Ascending aorta (tissue), 2 donors: ENCODE data around the gene S100B. TPM values are rescaled to one million over a fixed set of nuclear protein-coding genes. Genes with fewer than 3 reads are reported as not detected.

Experiments
- DNase-seq, 2 donors: peaks; one replicate each; pipeline ENCODE4 v3.0.0-alpha.2; 2019; ENCODE audit warnings: low spot score in 2 of 2
- H3K27ac ChIP-seq, 2 donors: fragments of 200-600 bp; sonication (generic); one replicate each; pipeline ENCODE4 v1.5.1; 2016 to 2017; ENCODE audit warnings: mild to moderate bottlenecking in 1 of 2
- H3K27me3 ChIP-seq: fragments of 200-600 bp; sonication (generic); one replicate; pipeline ENCODE4 v1.5.1; 2017
- H3K36me3 ChIP-seq, 2 donors: fragments of 200-600 bp; sonication (generic); one replicate each; pipeline ENCODE4 v1.5.1; 2016
- H3K4me1 ChIP-seq, 2 donors: fragments of 200-600 bp; sonication (generic); one replicate each; pipeline ENCODE4 v1.5.1; 2016 to 2017; ENCODE audit warnings: mild to moderate bottlenecking in 1 of 2
- H3K4me3 ChIP-seq, 2 donors: fragments of 200-600 bp; sonication (generic); one replicate each; pipeline ENCODE4 v1.5.1; 2016 to 2017; ENCODE audit warnings: mild to moderate bottlenecking in 1 of 2
- H3K9me3 ChIP-seq, 2 donors: fragments of 200-600 bp; sonication (generic); one replicate each; pipeline ENCODE4 v1.5.1; 2016
- intact Hi-C: fragments of 100-400 bp; cut with DNase I; formaldehyde crosslinking; loops from one replicate; pipeline ENCODE4 v1.15.1; 2023
- total RNA-seq: library from RNA; depleted of rRNA; stranded (reverse); fragments of >200 nt; gene quantifications from one replicate; pipeline ENCODE4 v1.1.0, GENCODE V29; 2016
- TF ChIP-seq, protein P1 (sequence below), 3 experiments: fragments of 200-600 bp in 2 of 3; fragments of 450-650 bp in 1 of 3; sonication (generic) in 2 of 3; IDR thresholded peaks; one replicate each; pipeline ENCODE4 v1.5.1; 2016 to 2019; ENCODE audit warnings: antibody characterized with exemption in 3 of 3, mild to moderate bottlenecking in 1 of 3, moderate library complexity in 1 of 3

The S100B gene
- total RNA-seq, 1 donor from 2014 or later: 0.53 TPM

DNA sequence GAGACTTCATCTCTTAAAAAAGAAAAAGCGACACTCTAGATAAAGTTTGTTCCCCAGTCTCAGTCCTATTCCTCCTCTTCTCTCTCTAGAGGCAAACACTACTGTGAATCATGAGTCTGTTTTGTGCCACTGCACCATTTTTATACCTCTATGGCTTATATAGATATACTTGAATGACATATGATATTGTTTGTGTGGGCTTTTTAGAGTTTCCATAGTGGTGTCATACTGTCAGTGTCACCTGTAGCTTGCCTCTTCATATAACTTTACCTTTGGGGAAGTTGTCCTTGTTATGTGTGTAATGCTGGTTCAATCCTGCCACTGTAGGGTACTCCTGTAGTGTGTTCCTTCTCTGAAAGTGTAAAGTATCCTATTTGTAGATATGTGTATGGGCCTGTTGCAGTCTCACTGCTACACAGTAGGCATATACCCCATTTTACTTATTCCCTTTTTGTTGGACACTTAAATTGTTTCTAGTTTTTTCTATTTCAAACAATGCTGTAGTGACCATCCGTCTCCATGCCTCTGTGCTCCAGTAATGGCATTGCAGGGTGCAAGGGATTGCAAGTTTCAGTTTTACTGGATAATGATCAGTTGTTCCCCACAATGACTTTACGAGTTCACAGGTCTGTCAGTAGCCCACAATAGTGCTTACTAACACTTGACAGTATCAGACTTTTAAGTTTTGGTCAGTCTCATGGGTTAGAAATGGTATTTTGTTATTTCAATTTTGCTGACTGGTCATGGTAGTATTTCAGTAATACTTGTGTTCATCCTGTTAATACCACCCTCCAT is 33.3 kb upstream of the S100B start:
- Histone ChIP-seq H3K4me3 (peak overlapping the region; percentile 13 to 69), H3K9me3 (no peaks in the 10 kb centered on the region), H3K36me3 (peaks cover 6 to 18% of the 10 kb centered on the region in 2 donors), H3K27me3 (no peaks in the 10 kb centered on the region), H3K4me1 (peaks cover 3 to 20% of the 10 kb centered on the region in 2 donors), H3K27ac (peak overlapping the region in 1 of 2 donors; percentile 5)
- intact Hi-C loops: no loop called here
- TF ChIP-seq, protein P1, sequence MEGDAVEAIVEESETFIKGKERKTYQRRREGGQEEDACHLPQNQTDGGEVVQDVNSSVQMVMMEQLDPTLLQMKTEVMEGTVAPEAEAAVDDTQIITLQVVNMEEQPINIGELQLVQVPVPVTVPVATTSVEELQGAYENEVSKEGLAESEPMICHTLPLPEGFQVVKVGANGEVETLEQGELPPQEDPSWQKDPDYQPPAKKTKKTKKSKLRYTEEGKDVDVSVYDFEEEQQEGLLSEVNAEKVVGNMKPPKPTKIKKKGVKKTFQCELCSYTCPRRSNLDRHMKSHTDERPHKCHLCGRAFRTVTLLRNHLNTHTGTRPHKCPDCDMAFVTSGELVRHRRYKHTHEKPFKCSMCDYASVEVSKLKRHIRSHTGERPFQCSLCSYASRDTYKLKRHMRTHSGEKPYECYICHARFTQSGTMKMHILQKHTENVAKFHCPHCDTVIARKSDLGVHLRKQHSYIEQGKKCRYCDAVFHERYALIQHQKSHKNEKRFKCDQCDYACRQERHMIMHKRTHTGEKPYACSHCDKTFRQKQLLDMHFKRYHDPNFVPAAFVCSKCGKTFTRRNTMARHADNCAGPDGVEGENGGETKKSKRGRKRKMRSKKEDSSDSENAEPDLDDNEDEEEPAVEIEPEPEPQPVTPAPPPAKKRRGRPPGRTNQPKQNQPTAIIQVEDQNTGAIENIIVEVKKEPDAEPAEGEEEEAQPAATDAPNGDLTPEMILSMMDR (IDR thresholded peaks at IDR 0.05): no peak
- no peak for DNase-seq

DNA sequence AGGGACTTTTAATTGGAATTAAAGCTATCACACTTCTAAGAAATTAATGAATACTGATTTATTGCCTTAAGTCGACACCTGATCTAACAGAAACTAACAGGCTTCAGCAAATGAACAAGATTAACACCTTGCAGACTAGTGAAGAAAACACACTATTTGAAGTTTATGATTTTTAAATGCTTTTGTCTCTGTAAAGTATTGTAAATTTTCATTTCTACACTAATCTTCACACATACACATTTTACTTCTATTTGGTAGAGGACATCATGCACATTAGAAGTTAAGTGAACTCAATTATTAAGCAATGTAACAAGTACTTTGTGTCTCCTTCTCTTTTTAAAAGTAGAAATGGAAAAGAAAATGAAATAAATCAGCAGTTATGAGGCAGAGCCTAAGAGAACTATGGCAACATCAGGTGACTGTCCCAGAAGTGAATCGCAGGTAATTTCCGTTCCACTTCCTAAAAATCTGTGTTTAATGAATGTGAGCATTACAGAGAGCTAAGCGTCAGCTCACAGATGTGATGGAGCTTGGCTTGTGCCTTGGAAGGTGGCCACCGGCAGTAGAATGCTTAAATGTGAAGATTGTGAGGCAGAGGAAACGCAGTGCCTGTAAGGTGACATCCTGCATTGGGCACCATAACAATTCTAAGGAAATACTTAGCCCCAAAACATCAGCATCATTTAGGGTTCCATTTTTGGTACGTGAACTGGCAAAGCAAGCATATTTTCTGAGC is 31.8 kb upstream of the S100B start:
- peak overlapping the region; percentile 98 to 99 for H3K27ac ChIP-seq
- intact Hi-C loops: no loop called here
- H3K4me1 ChIP-seq: peaks cover 3 to 20% of the 10 kb centered on the region in 2 donors
- H3K9me3 ChIP-seq: no peaks in the 10 kb centered on the region
- H3K36me3 ChIP-seq: peaks cover 6 to 8% of the 10 kb centered on the region in 2 donors
- TF ChIP-seq, protein P1 (IDR thresholded peaks at IDR 0.05): no peak
- H3K4me3 ChIP-seq: peak overlapping the region; percentile 69 to 90
- no peaks in the 10 kb centered on the region for H3K27me3 ChIP-seq
- DNase-seq: no peak

DNA sequence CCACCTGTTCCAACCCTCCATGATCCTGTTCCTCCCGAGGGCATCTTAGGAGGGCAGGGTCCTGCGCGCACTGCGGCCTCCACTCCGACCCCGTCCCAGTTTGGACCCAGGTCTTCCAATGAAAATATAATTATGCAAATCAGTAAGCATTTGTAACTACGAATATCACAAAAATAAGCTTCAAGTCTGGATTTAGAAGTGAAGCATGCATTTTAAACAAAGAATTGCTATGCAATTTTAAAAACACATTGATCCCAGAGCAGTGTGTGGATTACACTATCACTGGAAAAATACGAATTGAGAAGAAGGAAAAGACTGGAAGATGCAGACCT is 31.3 kb upstream of the S100B start:
- intact Hi-C loops: no loop called here
- H3K36me3 ChIP-seq: peaks cover 2% of the 10 kb centered on the region in 2 donors
- H3K9me3 ChIP-seq: no peaks in the 10 kb centered on the region
- H3K4me3 ChIP-seq: peak overlapping the region; percentile 69 to 90
- no peaks in the 10 kb centered on the region for H3K27me3 ChIP-seq
- H3K27ac ChIP-seq: peak overlapping the region; percentile 98 to 99
- DNase-seq: no peak
- H3K4me1 ChIP-seq: peaks cover 3 to 20% of the 10 kb centered on the region in 2 donors
- TF ChIP-seq, protein P1 (IDR thresholded peaks at IDR 0.05): no peak

DNA sequence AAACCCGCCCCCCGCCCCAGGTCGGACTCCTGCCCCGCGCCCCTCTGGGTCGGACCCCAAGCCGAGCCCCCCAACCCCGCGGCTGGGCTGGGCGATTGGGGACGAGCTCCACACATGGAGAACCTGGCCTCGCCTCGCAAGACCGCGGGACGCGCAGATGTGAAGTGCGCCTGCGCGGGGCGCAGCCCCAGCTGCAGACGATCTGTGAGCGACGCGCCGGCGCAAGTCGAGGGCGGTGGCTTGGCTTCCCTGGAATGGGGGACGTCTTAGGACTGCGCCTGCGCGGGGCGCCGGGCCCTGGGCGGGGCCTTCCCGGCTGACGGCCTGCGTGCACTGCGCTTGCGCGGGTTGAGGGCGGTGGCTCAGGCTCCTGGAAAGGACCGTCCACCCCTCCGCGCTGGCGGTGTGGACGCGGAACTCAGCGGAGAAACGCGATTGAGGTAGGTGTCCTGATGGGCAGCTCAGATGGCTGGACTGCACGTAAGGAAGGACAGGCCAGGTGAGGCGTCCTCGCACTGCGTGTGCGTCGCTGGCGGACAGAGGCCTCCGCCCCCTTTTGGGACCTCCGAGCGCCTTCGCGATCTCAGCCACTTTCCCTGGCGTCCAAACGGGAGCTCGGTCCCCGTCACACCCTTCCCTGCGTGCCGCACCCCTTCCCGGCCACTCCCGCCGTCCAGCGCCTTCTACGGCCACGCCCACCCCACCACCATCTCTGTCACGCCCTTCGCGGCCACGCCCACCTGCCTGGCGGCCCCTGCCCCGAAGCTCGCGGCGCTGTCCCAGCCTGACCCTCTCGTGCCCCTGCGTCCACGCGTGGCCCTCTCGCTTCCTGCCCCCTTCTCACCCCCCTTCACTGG is 30.7 kb upstream of the S100B start, which contains the start of gene PRMT2:
PRMT2 (plus strand) TSS at position 351 of the 857 bp plus-strand sequence. CDS start 1,278 bp downstream, outside the sequence.
- Histone ChIP-seq H3K27me3 (no peaks in the 10 kb centered on the region), H3K9me3 (no peaks in the 10 kb centered on the region), H3K36me3 (no peaks in the 10 kb centered on the region), H3K4me3 (peak within 1 kb of the TSS; percentile 69 to 90), H3K27ac (peak within 1 kb of the TSS; percentile 98 to 99), H3K4me1 (peaks cover 3 to 20% of the 10 kb centered on the region in 2 donors)
- intact Hi-C loops: no loop called here
- peak; percentile 84 to 98 for DNase-seq
- TF ChIP-seq, protein P1 (IDR thresholded peaks at IDR 0.05): peak in 1 of 3 experiments; percentile 13

DNA sequence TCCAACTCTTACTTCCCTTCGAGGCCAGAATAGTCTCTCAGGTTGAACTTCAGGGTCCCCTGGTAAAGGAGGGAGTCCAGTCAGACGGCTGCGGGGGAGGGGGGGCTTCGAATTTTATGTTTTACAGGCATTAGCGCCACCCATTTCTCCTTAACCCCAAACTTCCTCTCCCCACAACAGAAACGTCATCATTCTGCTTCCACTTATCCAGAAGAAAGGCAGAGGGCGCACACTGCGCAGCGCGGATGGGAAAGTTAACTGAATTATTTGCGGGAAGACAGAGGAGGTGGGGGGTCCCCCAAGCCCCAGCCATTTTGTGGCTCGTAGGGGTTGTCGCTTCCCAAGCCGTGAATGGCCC is 30.1 kb upstream of the S100B start:
- Histone ChIP-seq H3K36me3 (no peaks in the 10 kb centered on the region), H3K9me3 (no peaks in the 10 kb centered on the region), H3K27ac (peak overlapping the region; percentile 98 to 99), H3K4me3 (peak overlapping the region; percentile 69 to 90), H3K27me3 (no peaks in the 10 kb centered on the region), H3K4me1 (peaks cover 3 to 20% of the 10 kb centered on the region in 2 donors)
- DNase-seq: peak in 1 of 2 donors; percentile 85
- intact Hi-C loops: no loop called here
- TF ChIP-seq, protein P1 (IDR thresholded peaks at IDR 0.05): peak in 1 of 3 experiments; percentile 32
